Measurements from ENCODE around the gene ABCA6.
"Not testable (repeated sequence)": the region's sequence is repeated elsewhere in the genome, so short reads cannot be mapped to it uniquely, and the experiment has no call there.

Gene ABCA6

DNA sequence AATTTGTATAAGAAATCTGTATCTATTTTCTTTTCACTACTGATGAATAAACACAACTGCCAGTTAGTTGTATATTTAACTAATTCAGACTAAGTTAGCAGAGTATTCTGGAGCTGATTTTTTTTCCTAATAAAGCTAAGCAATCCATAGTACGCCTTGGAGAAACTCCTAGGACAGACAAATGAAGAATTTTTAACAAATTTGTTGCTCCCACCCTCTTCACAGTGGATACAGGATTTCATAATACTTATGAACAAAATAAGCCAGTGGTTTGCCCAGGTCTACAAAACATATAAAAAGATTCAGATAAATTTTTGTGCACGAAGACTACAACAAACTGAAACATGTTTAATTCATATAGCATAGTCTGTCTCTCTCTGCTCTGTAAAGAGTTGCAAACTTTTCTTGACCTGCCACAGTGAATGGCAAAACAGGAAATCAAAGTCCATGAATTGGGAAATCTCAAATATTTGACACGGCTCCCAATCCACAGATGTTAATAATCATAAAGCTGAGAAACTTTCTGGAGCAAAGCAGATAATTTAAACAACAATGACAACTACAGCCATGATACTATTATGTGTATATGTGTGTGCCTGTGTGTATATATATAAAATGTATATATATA lies 594 bp upstream of the ABCA6 start:
- DNase-seq: no peak

DNA sequence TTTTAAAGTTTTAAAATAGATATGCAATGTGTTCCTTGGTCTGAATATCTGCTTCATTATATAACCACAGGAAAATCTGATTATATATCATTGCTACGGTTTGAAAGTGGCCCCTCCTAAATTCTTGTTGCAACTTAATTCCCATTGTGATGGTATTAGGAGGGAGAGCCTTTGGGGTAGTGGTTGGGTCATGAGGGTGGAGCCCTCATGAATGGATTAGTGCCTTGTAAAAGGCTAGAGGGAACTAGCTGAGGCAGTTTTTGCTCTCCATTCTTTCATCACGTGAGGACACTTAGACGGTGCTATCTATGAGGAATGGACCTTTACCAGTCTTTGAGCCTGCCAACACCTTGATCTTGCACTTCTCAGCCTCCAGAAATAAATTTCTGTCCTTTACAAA lies 7.6 kb downstream of the ABCA6 start:
- DNase-seq: no peak

DNA sequence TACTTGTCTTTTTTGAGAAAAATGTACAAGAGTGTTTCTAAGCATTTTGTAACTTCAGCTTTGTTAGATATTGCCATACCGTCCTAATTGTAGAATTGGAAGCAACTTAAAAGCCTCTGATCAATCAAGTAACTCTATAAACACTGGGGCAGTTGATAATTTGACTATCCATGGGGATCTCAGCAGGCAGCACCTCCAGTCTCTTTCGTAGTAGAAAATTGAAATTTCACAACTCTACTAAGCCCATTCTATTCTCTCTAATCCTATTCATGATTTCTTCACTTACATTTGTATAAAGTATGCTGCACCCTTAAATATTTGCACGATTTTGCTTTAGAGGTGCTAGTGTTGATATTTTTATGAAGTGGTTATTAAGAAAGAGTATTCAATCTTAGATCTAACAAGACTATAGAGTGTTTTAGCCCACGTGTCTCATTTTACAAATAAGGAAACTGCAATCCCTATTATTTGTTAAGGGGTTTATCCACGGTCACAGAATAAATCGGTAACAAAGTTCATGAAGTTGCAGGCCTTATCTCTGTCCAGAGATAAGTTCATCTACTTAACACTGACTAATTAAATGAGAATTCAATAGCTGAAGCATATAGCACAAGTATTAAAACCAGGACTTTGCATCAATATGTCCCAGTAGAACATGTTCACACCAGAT lies 10.9 kb downstream of the ABCA6 start:
- DNase-seq: no peak

DNA sequence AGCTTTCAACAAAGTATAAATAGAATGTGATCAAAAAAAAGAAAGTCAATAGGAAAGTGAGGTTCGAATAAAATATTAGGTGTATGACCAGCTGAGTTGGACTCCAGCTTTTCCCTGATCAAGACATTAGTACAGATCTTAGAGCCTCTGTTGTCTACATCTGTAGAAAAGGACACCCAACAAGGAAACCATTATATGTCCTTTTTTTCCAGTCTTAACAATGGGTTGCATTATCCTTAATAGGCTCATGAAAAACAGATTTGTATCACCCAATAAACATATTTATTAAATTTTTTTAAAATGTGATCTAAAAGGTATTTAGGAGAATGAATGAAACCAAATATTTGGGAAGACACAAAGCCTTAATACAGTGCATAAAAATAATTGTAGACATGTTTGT lies 18.1 kb downstream of the ABCA6 start:
- no peak for DNase-seq

DNA sequence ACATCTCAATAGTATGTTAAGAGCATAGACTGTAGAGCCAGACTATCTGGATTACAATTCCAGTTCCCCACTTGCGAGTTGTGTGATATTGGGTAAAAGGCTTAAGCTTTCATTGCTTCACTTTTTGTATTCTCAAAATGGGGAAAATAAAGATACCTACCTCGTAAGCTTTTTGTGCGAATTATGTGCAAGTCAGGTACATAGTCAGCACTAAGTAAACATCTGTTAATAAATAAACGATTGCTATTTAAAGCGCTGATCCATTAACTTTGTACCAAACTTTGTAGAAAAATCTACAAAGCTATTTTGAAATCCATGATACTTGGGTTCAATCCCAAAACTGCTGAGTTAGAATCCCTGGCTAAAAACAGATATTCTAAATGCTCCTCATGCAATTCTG lies 19.6 kb downstream of the ABCA6 start:
- DNase-seq: no peak

DNA sequence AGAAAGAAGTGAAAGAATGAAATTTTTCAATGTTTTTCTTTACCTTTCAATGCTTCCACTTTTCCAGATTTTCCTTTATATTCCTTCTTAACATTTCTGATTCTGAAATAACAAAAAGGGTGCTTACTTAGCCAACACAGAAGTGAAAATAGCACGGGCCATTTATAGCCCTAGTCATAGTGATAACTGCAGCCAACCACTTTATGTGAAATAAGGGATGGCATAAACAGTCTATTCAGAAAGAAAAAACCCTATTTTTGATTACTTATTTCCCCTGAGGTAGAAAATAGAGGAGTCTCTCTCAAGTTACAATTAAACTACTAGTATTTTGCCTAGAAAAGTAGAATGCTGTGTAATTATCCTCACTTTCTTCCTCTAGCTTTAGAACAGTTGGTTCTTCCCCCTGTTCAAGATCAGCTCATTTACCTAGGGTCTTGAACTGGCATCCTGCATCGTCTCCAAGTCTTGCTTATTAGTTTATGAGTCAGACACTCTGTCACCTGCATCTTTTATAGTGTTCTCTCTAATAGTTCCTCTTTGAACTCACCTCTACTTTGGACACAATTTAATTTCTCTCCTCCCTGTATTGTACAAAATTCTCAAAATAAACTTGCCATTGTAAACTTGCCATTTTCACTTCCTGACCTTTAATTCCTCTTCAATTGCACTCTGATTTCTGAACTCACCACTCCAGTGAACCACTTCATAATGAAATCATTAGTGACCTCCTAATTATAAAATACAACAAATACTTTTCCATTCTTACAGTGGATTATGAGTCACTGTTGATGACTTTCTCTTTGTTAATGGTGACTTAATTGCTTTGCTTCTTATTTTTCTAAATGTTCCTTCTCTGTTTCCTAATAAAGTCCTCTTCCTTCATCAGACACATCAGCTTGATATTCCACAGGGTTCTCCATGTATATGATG lies 23.6 kb downstream of the ABCA6 start:
- DNase-seq: no peak

DNA sequence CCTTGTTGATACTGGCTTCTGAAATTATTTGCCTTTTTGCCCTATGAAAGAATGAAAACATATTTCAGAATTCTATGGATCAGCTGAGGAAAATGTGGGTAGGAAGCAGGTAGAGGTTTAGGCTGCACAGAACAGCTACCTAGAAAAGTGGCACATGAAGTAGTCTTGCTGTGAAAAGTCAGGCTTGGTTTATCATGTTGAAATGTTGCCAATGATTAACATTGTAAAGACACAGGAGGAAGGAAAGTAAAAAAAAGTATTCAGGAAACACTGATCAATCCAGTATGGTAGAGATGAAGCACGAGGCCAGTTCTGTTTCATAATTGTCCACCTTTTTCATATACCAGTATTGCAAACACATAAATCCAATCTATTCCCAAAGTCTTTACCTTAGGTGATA lies 29.9 kb downstream of the ABCA6 start:
- no peak for DNase-seq

DNA sequence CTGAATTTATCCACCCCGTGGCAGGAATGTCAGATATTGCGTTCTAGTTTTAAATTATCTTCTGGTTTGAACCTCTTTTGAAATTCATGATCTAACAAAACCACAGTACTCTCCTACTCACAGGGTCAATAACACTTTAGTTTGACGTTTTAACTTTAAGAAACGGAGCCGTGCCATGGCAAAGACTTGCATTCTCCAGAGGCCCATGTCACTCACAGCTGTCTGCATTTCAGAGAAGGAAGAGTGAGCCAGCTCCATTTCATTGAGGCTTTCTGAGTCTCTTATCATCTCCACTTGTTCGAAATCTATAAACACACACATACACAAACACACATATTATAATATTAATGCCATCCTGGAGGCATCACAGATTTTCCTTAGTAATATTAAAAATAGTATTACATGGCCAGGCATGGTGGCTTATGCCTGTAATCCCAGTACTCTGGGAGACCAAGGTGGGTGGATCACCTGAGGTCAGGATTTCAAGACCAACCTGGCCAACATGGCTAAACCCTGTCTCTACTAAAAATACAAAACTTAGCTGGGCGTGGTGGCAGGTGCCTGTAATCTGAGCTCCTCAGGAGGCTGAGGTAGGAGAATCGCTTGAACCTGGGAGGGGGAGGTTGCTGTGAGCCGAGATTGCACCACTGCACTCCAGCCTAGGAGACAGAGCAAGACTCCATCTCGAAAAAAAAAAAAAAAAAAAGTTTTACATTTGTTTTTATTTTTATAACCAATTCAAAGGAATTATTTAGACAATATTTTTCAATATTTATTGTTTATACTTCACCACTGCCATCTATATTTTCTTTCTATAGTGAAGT lies 35.6 kb downstream of the ABCA6 start:
- no peak for DNase-seq

DNA sequence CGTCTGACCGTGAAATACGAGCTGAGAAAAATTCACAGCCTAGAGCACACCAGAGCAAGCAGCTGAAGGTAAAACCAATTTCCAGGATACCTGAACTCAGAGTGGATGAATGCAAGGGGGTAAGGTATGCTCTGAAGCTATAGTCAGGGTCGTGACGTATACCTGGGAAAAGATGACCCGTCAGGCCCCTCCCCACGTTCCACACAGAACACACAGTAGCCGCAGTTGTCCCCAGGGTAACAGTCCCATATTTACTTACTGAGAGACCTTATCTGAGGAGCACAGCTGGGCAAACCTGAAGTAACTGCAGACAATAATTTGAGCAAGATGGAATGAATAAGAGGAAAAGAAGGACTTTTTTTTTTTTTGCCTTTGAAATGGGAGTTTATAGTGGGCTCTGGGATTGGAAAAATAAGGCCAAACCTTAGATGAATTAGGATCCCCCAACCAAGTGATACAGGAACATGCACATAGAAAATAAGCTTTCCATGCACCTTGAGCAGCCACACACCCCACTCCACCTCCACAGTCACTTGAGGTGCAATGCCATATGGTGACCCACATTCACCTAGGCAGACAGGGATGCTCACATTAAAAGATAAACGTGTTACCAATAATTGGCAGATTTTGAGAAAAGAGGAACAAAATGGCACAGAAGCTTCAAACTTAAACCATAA lies 38.0 kb downstream of the ABCA6 start:
- no peak for DNase-seq

DNA sequence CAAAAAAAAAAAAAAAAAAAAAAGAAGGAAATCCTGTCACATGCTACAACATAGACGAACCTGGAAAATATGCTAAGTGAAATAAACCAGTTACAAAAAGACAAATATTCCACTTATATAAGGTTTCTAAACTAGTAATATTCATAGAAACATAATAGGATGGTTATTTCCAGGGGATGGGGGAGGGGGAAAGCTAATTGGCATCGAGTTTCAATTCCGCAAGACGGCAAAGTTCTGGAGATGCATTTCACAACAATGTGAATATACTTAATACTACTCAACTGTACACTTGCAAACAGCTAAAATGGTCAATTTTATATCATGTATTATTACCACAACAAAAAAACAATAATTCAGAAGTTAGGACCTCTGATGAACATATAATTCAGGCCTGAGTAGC lies 43.1 kb downstream of the ABCA6 start:
- DNase-seq: no peak

DNA sequence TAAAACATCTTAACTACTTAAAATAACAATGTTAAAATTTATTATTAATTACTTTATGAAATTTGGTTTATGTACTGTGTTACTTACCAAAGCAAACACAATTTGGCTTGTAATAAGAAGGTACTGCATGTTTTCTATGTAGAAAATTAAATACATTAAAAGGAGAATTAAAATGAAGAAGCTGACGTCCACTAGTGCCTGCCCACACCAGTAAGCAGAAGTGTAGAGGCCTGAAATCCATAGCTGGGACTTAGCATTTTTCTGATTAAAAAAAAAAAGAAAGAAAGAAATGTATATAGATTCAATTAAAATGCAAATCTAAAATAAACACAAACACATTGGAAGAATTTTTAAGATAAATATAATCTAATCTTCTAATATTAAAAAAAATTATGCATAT lies 45.2 kb downstream of the ABCA6 start:
- no peak for DNase-seq

DNA sequence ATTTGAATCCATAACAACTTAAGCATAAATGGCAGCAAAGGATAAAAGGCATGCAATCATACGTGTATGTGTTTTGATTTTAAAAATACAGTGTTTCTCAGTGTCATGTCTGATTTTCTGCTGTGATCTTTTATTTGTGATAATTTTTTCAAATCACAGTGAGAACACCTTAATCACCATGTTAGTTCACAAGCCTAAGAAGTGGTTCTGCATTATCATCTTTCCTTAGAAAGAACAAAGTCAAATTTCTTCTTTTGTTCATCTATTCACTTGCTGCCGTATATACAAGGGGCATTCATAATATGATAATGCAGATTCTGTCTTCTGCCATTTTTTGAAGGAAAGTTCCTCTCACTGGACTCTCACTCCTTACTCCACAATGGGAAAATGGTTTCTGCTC lies 47.7 kb downstream of the ABCA6 start:
- DNase-seq: no peak

DNA sequence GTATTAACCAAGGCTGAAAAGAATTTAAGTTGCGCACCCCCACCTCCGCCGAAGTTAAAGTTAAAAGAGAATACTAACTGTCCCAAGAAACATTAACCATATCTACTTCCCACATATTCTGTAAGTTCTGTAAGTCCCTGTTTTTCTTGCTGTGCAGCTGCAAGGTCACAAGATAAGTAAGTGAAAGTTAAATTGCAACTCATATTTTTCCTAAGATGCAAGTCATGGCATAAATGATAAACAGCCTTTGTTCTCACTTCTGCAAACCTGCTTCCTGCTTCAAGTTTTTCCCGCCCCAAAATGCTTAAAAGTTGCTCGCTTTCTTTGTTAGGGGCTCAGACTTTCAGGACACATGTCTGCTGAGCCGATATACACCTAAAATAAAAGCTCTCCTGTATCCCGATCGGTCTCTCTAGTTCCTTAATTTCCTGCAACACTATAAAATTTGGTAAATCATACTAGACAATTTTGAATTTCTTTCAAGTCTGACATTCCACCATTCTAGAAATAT lies 48.4 kb downstream of the ABCA6 start:
- no peak for DNase-seq

DNA sequence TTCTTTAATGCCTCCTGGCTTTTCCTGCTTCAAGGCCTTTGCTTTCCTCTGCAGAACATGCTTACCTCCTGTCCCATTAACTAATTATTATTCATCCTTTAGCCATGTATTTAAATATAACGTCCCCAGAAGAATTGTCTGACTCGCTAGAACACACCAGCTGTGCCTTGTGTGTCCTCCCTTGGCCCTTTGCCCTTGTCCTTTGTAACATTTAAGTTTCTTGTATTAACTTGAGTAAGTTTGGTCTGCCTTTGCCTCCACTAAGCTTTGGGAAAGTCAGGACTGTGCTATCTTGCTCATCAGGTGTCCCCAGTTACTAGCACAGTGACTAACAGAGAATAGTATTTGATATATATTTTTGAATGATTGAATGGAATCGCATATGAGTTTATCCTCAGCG lies 51.3 kb downstream of the ABCA6 start:
- DNase-seq: no peak

DNA sequence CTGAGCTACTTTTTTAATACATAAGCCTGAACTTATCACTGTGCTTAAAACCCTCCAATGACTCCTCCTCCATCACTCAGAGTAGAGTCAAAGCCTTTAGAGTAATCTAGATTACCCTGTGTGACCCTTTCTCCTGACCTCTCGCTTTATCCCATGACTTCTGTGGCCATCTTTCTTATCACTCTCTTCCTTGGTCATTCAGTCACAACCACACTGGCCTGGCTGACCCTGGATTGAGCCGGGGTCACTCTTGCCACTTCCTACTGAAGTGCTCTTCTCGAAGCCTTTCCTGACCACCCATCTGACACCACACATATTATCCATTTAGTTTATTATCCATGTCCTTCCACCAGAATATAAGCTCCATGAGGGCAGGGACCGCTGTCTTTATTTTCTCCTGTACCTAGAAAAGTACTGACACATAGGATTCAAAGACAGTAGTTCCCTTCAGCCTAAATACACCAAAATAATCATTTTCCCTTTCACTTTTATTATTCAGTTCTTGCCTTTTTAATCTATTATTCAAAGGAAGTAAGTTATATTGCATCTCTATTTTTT lies 53.0 kb downstream of the ABCA6 start:
- no peak for DNase-seq

DNA sequence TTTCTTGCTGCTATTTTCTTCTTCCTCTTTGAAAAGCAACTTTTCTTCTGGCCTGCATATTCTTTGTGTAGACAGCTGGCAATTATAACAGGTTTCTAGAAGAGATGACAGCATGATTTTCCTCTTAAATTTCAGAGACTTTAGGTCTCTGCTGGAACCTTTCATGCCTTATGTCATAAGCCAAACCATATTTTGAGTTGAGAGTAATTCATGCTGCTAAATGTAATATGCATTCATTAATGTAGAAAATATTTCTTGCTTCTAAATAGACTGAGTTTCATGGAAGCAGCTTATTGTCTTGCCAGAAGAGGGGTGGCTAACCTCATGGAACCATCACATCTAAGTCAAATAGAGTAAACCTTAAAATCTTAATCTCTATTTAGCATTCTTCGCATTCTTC lies 55.1 kb downstream of the ABCA6 start:
- no peak for DNase-seq

DNA sequence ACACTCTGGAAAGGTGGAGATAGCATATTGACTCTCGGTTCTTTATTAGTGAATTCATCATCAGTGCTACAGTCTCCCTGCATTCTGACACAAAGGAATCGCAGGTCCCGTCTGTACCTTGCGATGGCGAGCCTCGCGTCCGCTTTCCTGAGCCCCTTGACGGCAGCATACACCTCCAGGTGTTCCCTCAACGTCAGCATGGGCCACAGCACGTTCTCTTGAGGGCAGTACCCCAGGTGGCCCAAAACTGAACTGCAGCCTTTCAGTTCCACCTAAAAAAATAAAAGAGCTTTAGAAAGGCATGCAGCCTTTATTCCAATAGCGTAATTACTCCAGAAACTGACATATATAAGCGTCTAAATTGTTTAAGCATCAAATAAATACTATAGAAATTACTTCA lies 56.8 kb downstream of the ABCA6 start:
- DNase-seq: no peak

DNA sequence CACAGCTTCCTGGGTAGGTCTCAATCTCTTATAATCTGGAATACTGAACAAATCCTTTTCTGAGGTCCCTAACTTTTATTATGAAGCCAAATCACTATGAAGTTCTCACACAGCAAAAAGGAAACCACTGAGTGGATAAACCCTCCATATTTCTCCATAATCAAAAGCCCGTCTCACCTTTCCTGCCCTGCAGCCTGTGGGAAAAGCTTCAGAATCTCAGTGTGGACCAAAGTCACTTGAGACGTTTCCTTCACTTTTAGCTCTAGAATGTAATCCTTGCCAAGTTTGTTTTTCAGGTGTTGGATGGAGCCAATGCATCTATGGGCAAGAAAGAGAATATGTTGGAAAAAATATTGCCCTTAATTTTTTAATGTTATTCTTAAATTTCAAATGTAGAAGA lies 59.0 kb downstream of the ABCA6 start:
- no peak for DNase-seq

DNA sequence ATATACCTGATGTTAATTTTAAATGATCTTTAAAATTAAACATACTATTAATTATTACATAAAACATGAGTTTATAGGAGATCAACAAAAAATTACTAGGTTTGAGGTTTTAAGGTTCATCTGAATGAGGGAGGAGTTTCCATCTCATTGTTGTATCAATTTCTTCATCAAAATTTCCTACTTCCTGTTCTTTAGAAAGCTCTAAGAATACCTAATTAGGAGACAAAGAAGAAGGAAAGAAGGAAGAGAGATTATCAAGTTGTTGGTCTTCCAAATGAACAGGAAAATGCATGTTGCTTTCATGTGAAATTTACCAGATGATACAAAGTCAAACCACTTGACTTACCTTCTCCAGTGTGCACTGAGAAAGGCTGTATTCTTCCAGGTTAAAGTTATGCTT lies 62.8 kb downstream of the ABCA6 start:
- no peak for DNase-seq

DNA sequence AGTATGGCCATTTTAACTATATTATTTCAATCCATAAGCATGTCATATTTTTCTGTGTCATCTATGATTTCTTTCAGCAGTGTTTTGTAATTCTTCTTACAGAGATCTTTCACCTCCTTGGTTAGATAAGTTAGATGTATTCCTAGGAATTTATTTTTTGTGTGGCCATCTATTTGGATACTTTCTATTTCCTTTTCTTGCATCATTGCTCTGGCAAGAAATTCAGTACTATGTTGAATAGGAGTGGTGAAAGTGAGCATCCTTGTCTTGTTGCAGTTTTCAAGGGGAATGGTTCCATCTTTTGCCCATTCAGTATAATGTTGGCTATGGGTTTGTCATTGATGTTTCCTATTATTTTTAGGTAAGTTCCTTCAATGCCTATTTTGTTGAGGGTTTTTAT lies 65.9 kb downstream of the ABCA6 start:
- DNase-seq: no peak

DNA sequence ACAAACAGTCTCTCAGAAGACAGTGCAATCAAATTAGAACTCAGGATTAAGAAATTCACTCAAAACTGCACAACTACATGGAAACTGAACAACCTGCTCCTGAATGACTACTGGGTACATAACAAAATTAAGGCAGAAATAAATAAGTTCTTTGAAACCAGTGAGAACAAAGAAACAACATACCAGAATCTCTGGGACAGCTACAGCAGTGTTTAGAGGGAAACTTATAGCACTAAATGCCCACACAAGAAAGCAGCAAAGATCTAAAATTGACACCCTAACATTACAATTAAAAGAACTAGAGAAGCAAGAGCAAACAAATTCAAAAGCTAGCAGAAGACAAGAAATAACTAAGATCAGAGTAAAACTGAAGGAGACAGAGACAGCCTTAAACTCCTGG lies 68.3 kb downstream of the ABCA6 start:
- not testable (repeated sequence) for DNase-seq

DNA sequence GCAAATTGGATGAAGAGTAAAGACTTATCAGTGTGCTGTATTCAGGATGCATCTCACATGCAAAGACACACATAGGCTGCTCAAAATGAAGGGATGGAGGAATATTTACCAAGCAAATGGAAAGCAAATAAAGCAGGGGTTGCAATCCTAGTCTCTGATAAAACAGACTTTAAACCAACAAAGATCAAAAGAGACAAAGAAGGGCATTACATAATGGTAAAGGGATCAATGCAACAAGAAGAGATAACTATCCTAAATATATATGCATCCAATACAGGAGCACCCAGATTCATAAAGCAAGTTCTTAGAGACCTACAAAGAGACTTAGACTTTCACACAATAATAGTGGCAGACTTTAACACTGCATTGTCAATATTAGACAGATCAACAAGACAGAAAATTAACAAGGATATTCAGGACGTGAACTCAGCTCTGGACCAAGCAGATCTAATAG lies 68.9 kb downstream of the ABCA6 start:
- not testable (repeated sequence) for DNase-seq
